Left lung (tissue), 10 donors: Measurements from ENCODE around the gene RAB9A. TPM values are rescaled to one million over a fixed set of nuclear protein-coding genes. Genes with fewer than 3 reads are reported as not detected.

Experiments
- ATAC-seq: fragments of 200-7000 bp; cut with Tn5 transposase; one replicate; pipeline ENCODE4 v1.9.1; 2020; ENCODE audit warnings: moderate library complexity
- DNase-seq, 4 donors: peaks; one replicate each; pipeline ENCODE4 v3.0.0-alpha.2; 2013 to 2020
- H3K27ac ChIP-seq, 2 donors: fragments of 200-600 bp; sonication (generic) in 1 of 2; one replicate each; pipeline versions ENCODE4 v1.5.0 to v1.8.0; 2020 to 2021
- H3K27me3 ChIP-seq, 2 donors: fragments of 200-600 bp; sonication (generic) in 1 of 2; one replicate each; pipeline versions ENCODE4 v1.5.0 to v1.8.0; 2020 to 2021
- H3K36me3 ChIP-seq, 2 donors: fragments of 200-600 bp; sonication (generic) in 1 of 2; one replicate each; pipeline versions ENCODE4 v1.5.0 to v1.8.0; 2020 to 2021
- H3K4me1 ChIP-seq, 2 donors: fragments of 200-600 bp; one replicate each; pipeline ENCODE4 v1.8.0; 2021
- H3K4me3 ChIP-seq, 2 donors: fragments of 200-600 bp; sonication (generic) in 1 of 2; one replicate each; pipeline versions ENCODE4 v1.5.0 to v1.8.0; 2020 to 2021; ENCODE audit warnings: mild to moderate bottlenecking in 1 of 2
- H3K9me3 ChIP-seq, 2 donors: fragments of 200-600 bp; sonication (generic) in 1 of 2; one replicate each; pipeline versions ENCODE4 v1.5.0 to v1.8.0; 2020 to 2021
- intact Hi-C, 2 donors: fragments of 100-400 bp; cut with DNase I; formaldehyde crosslinking; loops; one replicate each; pipeline versions ENCODE4 v1.11.2 to v1.14.2; 2022
- polyA plus RNA-seq, 6 donors: library from polyadenylated mRNA; unstranded; fragments of 120-200 nt; gene quantifications; one replicate each; pipeline ENCODE4 v1.2.1, GENCODE V29; 2013; ENCODE audit not compliant: insufficient read length in 6 of 6
- total RNA-seq, 2 donors: library from RNA; stranded (reverse); fragmentation: NEBNext Ultra II Directional; extraction: Animal tissue kit (Norgen Biotek cat#: 25700); gene quantifications; one replicate each; pipeline ENCODE4 v1.2.1, GENCODE V29; 2021
- TF ChIP-seq, protein P1 (sequence below), 2 donors: fragments of 200-600 bp; sonication (generic) in 1 of 2; IDR thresholded peaks; one replicate each; pipeline versions ENCODE4 v1.5.0 to v1.8.0; 2021; ENCODE audit warnings: antibody characterized with exemption in 2 of 2
- donor health status: DM: no; HTN: yes; CAD: no.
- donor health status: DM: no; HTN: no; CAD: no.

Gene RAB9A
- total and polyA plus RNA-seq, 8 donors = 22.5 to 32.4 (median 24.5) TPM

DNA sequence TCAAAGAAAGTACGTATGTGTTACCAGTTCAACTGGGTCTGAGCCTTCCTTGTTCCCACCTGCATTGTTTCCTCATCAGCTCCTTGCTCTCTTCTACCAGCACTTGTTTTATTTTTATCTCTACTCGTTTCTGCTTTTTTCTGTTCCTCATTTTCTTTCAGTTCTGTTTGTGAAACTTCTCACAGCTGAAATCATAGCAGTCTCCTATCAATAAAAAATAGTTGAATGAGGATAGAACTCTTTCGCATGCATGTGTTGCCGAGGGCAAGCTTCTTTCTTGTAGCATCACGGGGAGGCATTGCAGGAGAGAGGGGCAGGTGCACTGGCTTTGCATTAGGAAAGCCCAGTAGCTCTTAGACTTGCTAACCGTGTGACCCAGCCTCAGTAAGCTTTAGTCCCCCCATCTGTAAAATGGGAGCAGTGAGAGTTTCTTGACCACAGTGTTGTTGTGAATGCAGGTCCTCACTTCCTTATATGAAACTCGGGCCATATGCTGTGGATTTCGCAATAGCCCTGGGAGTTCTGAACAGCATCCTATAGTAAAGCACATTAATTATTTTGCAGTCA is 70.3 kb downstream of the RAB9A start:
- no peak for DNase-seq
- no peaks in the 10 kb centered on the region for H3K9me3 ChIP-seq
- H3K27me3 ChIP-seq = no peaks in the 10 kb centered on the region
- intact Hi-C loops = no loop called here
- peaks cover 0 to 12% of the 10 kb centered on the region in 2 donors for H3K4me1 ChIP-seq
- H3K27ac ChIP-seq = peak overlapping the region in 1 of 2 donors; percentile 68
- TF ChIP-seq, protein P1, sequence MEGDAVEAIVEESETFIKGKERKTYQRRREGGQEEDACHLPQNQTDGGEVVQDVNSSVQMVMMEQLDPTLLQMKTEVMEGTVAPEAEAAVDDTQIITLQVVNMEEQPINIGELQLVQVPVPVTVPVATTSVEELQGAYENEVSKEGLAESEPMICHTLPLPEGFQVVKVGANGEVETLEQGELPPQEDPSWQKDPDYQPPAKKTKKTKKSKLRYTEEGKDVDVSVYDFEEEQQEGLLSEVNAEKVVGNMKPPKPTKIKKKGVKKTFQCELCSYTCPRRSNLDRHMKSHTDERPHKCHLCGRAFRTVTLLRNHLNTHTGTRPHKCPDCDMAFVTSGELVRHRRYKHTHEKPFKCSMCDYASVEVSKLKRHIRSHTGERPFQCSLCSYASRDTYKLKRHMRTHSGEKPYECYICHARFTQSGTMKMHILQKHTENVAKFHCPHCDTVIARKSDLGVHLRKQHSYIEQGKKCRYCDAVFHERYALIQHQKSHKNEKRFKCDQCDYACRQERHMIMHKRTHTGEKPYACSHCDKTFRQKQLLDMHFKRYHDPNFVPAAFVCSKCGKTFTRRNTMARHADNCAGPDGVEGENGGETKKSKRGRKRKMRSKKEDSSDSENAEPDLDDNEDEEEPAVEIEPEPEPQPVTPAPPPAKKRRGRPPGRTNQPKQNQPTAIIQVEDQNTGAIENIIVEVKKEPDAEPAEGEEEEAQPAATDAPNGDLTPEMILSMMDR (IDR thresholded peaks at IDR 0.05) = no peak
- ATAC-seq = no peak
- no peak overlapping the region for H3K4me3 ChIP-seq
- H3K36me3 ChIP-seq = peaks cover 0 to 20% of the 10 kb centered on the region in 2 donors

Other genes starting within 250 kb of the RAB9A start
- 10 to 100 TPM; 25.9 to 36.7 TPM for gene EGFL6, start 119.5 kb upstream of the RAB9A start, total RNA-seq
- gene EGFL6, start 119.5 kb upstream of the RAB9A start, polyA plus RNA-seq = 10 to 100 TPM; 58.1 to 88.3 (median 67.5) TPM
- 1 to 10 TPM; 3.1 to 3.5 TPM for gene TCEANC, start 36.0 kb upstream of the RAB9A start, total RNA-seq
- gene TCEANC, start 36.0 kb upstream of the RAB9A start, polyA plus RNA-seq = 1 to 10 TPM; 6.3 to 7.1 (median 6.7) TPM
- 10 to 100 TPM; 13.2 to 20.7 TPM for gene TRAPPC2, start 45.5 kb downstream of the RAB9A start, total RNA-seq
- 10 to 100 TPM; 15.8 to 25.5 (median 20.9) TPM for gene TRAPPC2, start 45.5 kb downstream of the RAB9A start, polyA plus RNA-seq
- 10 to 100 TPM; 19.1 to 24.4 TPM for gene OFD1, start 45.6 kb downstream of the RAB9A start, total RNA-seq
- 10 to 100 TPM; 55.1 to 79.1 (median 60.8) TPM for gene OFD1, start 45.6 kb downstream of the RAB9A start, polyA plus RNA-seq
- gene GPM6B, start 128.0 kb downstream of the RAB9A start, total RNA-seq = 10 to 100 TPM in 1 of 2 donors, 1 to 10 TPM in 1; 7.0 to 17.9 TPM
- 10 to 100 TPM; 31.0 to 37.2 (median 31.9) TPM for gene GPM6B, start 128.0 kb downstream of the RAB9A start, polyA plus RNA-seq